ENCODE results near the gene HIVEP3. TPM values are rescaled to one million over a fixed set of nuclear protein-coding genes. Genes with fewer than 3 reads are reported as not detected.

HIVEP3 gene
- total and polyA plus RNA-seq, 2 of the 13 experiments (the other 11 are each of a cell fraction or from before 2014, with no cell fraction given), result 0.05 TPM; not detected in 1

DNA sequence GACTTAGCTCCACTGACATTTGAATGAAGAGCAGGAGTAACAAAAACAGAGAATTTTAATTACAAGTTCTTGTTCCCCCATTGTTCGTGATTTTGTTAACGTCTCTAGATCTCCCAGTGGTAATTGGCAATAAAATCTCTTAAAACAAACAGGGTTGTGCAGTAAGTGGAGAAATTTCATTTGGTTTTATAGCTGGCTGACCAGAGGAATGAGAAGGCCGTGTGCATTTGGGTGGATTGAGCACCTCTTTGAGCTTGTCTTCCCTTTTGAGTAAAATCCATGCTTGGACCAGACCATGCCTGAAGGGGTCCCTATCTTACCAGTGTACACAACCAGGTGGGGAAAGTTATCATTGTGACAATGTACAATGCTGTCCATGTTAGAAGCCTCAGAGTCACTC lies 137.8 kb downstream of the HIVEP3 start:
- TF ChIP-seq ZNF225 (CRISPR knock-in tag; IDR thresholded peaks at IDR 0.05) (no peak), TOE1 (CRISPR knock-in tag; IDR thresholded peaks at IDR 0.05) (no peak), KLF13 (CRISPR knock-in tag; IDR thresholded peaks at IDR 0.05) (no peak), BRD4 (CRISPR knock-in tag; IDR thresholded peaks at IDR 0.05) (no peak), RBFOX2 (IDR thresholded peaks at IDR 0.05; ENCODE audit: low read depth, low read length) (no peak), ZNF883 (CRISPR knock-in tag; IDR thresholded peaks at IDR 0.05; ENCODE audit: not compliant biosample characterization) (no peak)
- Histone ChIP-seq H3K79me2 (ENCODE audit: insufficient read depth, low read length) (no peaks in the 10 kb centered on the region), H3K9ac (ENCODE audit: insufficient read depth, low read depth, low read length) (no peak overlapping the region), H3K9me3 (ENCODE audit: low read length) (no peaks in the 10 kb centered on the region), H3K4me2 (ENCODE audit: low read depth, low read length) (no peak overlapping the region), H3K4me3 (replicated peaks in 1 of 3; ENCODE audit: insufficient read depth in 1 of 3, low read depth in 2 of 3, low read length in 3 of 3) (no peak overlapping the region), H3K36me3 (replicated peaks in 1 of 2; ENCODE audit: control insufficient read depth in 1 of 2, insufficient read depth in 2 of 2, low read length in 2 of 2) (no peaks in the 10 kb centered on the region), H3K4me1 (ENCODE audit: insufficient read depth, low read length) (no peaks in the 10 kb centered on the region), H2AFZ (ENCODE audit: low read length) (no peak overlapping the region), H4K20me1 (ENCODE audit: insufficient read depth, low read length) (no peaks in the 10 kb centered on the region), H3K27ac (ENCODE audit: extremely low read length, insufficient read depth, low read length) (no peak overlapping the region), H3K27me3 (ENCODE audit: control insufficient read depth in 1 of 2, insufficient read depth in 2 of 2, low read length in 2 of 2) (peaks cover 0 to 14% of the 10 kb centered on the region in 2 experiments; a peak in 3 of 5 replicates)
- POLR2A ChIA-PET, result no interaction called here
- no TSS peak for BruUV-seq (replicated peaks)
- DNase-seq (ENCODE audit: low spot score) (no peak), ATAC-seq (no peak), FAIRE-seq (no peak)
- intact Hi-C loops (cut with micrococcal nuclease; ENCODE audit: unreplicated experiment) (no loop called here), in situ Hi-C loops (cut with HindIII; ENCODE audit: extremely low pct_ligation_motif_present, low pct_unique_long_range_greater_than_20kb) (no loop called here)
- 4% methylated on average over 3 of the region's 3 CpGs for WGBS (ENCODE audit: low lambda C conversion rate)
- CTCF ChIA-PET (ENCODE audit: low intra/inter-chr PET ratio, low total read pairs), result no interaction called here

- in situ Hi-C loops (cut with HindIII; ENCODE audit: extremely low pct_ligation_motif_present, low pct_unique_long_range_greater_than_20kb), result no loop called here
- H3K36me3 ChIP-seq (replicated peaks in 1 of 2; ENCODE audit: control insufficient read depth in 1 of 2, insufficient read depth in 2 of 2, low read length in 2 of 2), result no peaks in the 10 kb centered on the region
- CTCF ChIA-PET (ENCODE audit: low intra/inter-chr PET ratio, low total read pairs), result no interaction called here
Measured at GRCh38 chr1:41780322-41780721, 138.4 kb downstream of the HIVEP3 start.

More at GRCh38 chr1:41780322-41780721, 138.4 kb downstream of the HIVEP3 start:
- no peak overlapping the region for H3K27ac ChIP-seq (ENCODE audit: extremely low read length, insufficient read depth, low read length)
- TF ChIP-seq, protein P1, sequence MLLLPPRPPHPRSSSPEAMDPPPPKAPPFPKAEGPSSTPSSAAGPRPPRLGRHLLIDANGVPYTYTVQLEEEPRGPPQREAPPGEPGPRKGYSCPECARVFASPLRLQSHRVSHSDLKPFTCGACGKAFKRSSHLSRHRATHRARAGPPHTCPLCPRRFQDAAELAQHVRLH (CRISPR knock-in tag; IDR thresholded peaks at IDR 0.05; ENCODE audit: borderline replicate concordance, low read depth), result no peak
- TF ChIP-seq ZNF598 (CRISPR knock-in tag; IDR thresholded peaks at IDR 0.05; ENCODE audit: borderline replicate concordance) (no peak), ZNF264 (CRISPR knock-in tag; IDR thresholded peaks at IDR 0.05) (no peak), MTERF4 (CRISPR knock-in tag; IDR thresholded peaks at IDR 0.05) (no peak), ZFX (CRISPR knock-in tag; IDR thresholded peaks at IDR 0.05; ENCODE audit: low read depth) (no peak), ZNF484 (CRISPR knock-in tag; IDR thresholded peaks at IDR 0.05; ENCODE audit: borderline replicate concordance, low read depth) (no peak), ZNF543 (CRISPR knock-in tag; IDR thresholded peaks at IDR 0.05) (no peak), SRY (CRISPR knock-in tag; IDR thresholded peaks at IDR 0.05) (no peak), MAZ (IDR thresholded peaks at IDR 0.05; ENCODE audit: borderline replicate concordance, low read depth, low read length) (no peak), MAZ (CRISPR knock-in tag; IDR thresholded peaks at IDR 0.05; ENCODE audit: low read depth) (no peak)
- TF ChIP-seq, protein P2, sequence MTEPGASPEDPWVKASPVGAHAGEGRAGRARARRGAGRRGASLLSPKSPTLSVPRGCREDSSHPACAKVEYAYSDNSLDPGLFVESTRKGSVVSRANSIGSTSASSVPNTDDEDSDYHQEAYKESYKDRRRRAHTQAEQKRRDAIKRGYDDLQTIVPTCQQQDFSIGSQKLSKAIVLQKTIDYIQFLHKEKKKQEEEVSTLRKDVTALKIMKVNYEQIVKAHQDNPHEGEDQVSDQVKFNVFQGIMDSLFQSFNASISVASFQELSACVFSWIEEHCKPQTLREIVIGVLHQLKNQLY (CRISPR knock-in tag; IDR thresholded peaks at IDR 0.05), result no peak
- no peak overlapping the region for H3K4me2 ChIP-seq (ENCODE audit: low read depth, low read length)
- intact Hi-C loops (cut with micrococcal nuclease; ENCODE audit: unreplicated experiment), result no loop called here
- no peaks in the 10 kb centered on the region for H4K20me1 ChIP-seq (ENCODE audit: insufficient read depth, low read length)
- no peak overlapping the region for H2AFZ ChIP-seq (ENCODE audit: low read length)
- DNase-seq (ENCODE audit: low spot score) (no peak), ATAC-seq (no peak), FAIRE-seq (no peak)
- POLR2A ChIA-PET, result no interaction called here
- no peaks in the 10 kb centered on the region for H3K79me2 ChIP-seq (ENCODE audit: insufficient read depth, low read length)
- H3K9ac ChIP-seq (ENCODE audit: insufficient read depth, low read depth, low read length), result no peak overlapping the region
- H3K4me3 ChIP-seq (replicated peaks in 1 of 3; ENCODE audit: insufficient read depth in 1 of 3, low read depth in 2 of 3, low read length in 3 of 3), result no peak overlapping the region
- BruUV-seq (replicated peaks), result no TSS peak
- H3K9me3 ChIP-seq (ENCODE audit: low read length), result no peaks in the 10 kb centered on the region
- WGBS (ENCODE audit: low lambda C conversion rate), result 0% methylated on average over 1 of the region's 2 CpGs
- no peaks in the 10 kb centered on the region for H3K4me1 ChIP-seq (ENCODE audit: insufficient read depth, low read length)
- H3K27me3 ChIP-seq (ENCODE audit: control insufficient read depth in 1 of 2, insufficient read depth in 2 of 2, low read length in 2 of 2), result peaks cover 0 to 13% of the 10 kb centered on the region in 2 experiments; a peak in 3 of 5 replicates

Measured in HepG2 (cell line).